ENCODE data around the gene DRG2. TPM values are rescaled to one million over a fixed set of nuclear protein-coding genes. Genes with fewer than 3 reads are reported as not detected.
A peak's percentile ranks its signal among the peaks of the same experiment; 100 is the strongest.

DRG2 gene
- total and polyA plus RNA-seq, 5 donors = 20.1 to 22.3 (median 21.7) TPM

DNA sequence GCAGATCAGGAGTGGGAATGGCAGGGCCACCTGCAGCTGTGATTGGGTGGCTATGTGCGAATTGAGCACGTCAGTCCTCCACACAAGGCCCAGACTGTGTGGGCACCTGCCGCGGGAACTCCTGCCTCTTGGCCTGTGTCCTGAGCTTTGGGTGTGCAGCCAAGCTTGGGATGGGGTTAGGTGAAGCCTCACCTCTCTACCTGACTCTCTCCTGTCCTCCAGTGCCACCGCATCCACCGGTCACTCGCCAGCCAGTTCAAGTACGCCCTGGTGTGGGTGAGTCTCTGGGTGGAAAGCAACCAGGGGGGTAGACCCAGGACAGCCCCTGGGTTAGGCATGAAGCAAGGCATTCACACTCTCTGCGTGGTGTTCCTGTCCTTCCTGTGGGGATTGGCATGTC, 18.5 kb downstream of the DRG2 start:
- no peaks in the 10 kb centered on the region for H3K27me3 ChIP-seq (ENCODE audit: control insufficient read depth, insufficient read depth)
- intact Hi-C loops (cut with DNase I) = no loop called here
- no peak for ATAC-seq
- H3K9me3 ChIP-seq (ENCODE audit: control insufficient read depth, low read length) = no peaks in the 10 kb centered on the region
- no peak for DNase-seq
- WGBS = 89% methylated on average over 9 of the region's 9 CpGs
- H3K4me1 ChIP-seq (ENCODE audit: control insufficient read depth, insufficient read depth, low read length) = no peaks in the 10 kb centered on the region
- no peak overlapping the region for H3K27ac ChIP-seq (ENCODE audit: low read length)
- no peak overlapping the region for H3K4me3 ChIP-seq (ENCODE audit: low read length)

GRCh38 chr17:18107061-18107790, 19.5 kb downstream of the DRG2 start:
- intact Hi-C loops (cut with DNase I) = no loop called here
- Histone ChIP-seq H3K27ac (ENCODE audit: low read length) (no peak overlapping the region), H3K4me1 (ENCODE audit: control insufficient read depth, insufficient read depth, low read length) (no peaks in the 10 kb centered on the region), H3K4me3 (ENCODE audit: low read length) (no peak overlapping the region), H3K27me3 (ENCODE audit: control insufficient read depth, insufficient read depth) (no peaks in the 10 kb centered on the region), H3K9me3 (ENCODE audit: control insufficient read depth, low read length) (no peaks in the 10 kb centered on the region)
- WGBS = 86% methylated on average over 14 of the region's 14 CpGs
- no peak for ATAC-seq
- no peak for DNase-seq

DNA sequence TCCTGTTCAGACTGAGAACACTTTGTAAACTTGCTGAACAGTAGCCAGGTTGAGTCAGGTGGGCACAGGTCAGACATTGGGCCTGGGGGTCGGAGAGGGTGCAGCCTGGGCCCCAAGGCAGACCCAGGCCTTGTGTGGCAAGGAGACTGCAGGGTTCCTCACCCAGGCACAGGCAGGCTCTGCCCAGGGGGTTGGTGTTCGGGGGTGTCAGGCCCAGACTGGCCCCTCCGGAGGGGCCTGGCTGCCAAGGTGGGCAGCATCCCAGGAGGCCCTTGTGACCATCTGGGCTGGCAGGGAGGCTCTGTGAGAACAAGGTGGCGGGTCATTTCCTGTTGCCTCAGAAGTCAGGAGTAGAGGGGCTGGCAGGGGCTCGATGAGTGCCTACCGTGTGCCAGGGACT, 20.2 kb downstream of the DRG2 start:
- intact Hi-C loops (cut with DNase I) = no loop called here
- no peaks in the 10 kb centered on the region for H3K9me3 ChIP-seq (ENCODE audit: control insufficient read depth, low read length)
- H3K4me3 ChIP-seq (ENCODE audit: low read length) = no peak overlapping the region
- no peaks in the 10 kb centered on the region for H3K4me1 ChIP-seq (ENCODE audit: control insufficient read depth, insufficient read depth, low read length)
- DNase-seq = no peak
- no peak for ATAC-seq
- WGBS = 72% methylated on average over 6 of the region's 6 CpGs
- no peaks in the 10 kb centered on the region for H3K27me3 ChIP-seq (ENCODE audit: control insufficient read depth, insufficient read depth)
- no peak overlapping the region for H3K27ac ChIP-seq (ENCODE audit: low read length)

- no peak within 1 kb of the TSS for H3K27ac ChIP-seq (ENCODE audit: low read length)
- H3K4me3 ChIP-seq (ENCODE audit: low read length) = no peak within 1 kb of the TSS
- no peaks in the 10 kb centered on the region for H3K4me1 ChIP-seq (ENCODE audit: control insufficient read depth, insufficient read depth, low read length)
- ATAC-seq (peak in 1 of 2 donors; percentile 2), DNase-seq (no peak)
- no peaks in the 10 kb centered on the region for H3K9me3 ChIP-seq (ENCODE audit: control insufficient read depth, low read length)
- WGBS = 74% methylated on average over 17 of the region's 17 CpGs
- H3K27me3 ChIP-seq (ENCODE audit: control insufficient read depth, insufficient read depth) = no peaks in the 10 kb centered on the region
- intact Hi-C loops (cut with DNase I) = no loop called here
Observed at GRCh38 chr17:18108401-18109312, 20.9 kb downstream of the DRG2 start, which contains the start of gene MYO15A. MYO15A (plus strand) TSS chr17:18108756; CDS start chr17:18118801, 10,045 bp downstream.

- DNase-seq = no peak
- Histone ChIP-seq H3K27ac (ENCODE audit: low read length) (no peak overlapping the region), H3K4me3 (ENCODE audit: low read length) (no peak overlapping the region), H3K4me1 (ENCODE audit: control insufficient read depth, insufficient read depth, low read length) (no peaks in the 10 kb centered on the region), H3K9me3 (ENCODE audit: control insufficient read depth, low read length) (no peaks in the 10 kb centered on the region), H3K27me3 (ENCODE audit: control insufficient read depth, insufficient read depth) (no peaks in the 10 kb centered on the region)
- intact Hi-C loops (cut with DNase I) = no loop called here
- WGBS = 73% methylated on average over 10 of the region's 10 CpGs
- no peak for ATAC-seq
Observed at GRCh38 chr17:18109935-18110485, 22.3 kb downstream of the DRG2 start.

DNA sequence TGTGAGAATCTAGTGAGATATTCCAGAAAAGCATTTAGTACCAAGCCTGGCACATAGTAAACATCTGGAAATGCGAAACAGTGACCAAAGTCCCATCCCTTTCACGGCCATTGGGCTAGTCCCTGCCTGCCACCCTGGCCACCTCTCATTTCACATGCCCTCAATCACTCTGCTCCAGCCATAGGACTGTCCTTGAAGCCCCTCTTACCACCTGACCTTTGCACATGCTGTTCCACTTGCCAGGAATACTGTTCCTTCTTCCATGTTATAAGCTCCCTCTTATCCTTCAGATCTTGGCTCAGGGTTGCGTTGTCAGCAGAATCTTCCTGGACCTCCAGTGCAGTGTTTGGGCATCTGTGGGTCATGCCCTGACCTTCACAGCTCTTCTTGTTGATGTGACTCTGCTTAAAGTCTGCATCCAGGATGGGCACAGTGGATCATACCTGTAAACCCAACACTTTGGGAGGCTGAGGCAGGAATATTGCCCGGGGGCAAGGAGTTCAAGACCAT, 22.9 kb downstream of the DRG2 start:
- DNase-seq = no peak
- no peaks in the 10 kb centered on the region for H3K4me1 ChIP-seq (ENCODE audit: control insufficient read depth, insufficient read depth, low read length)
- intact Hi-C loops (cut with DNase I) = no loop called here
- no peaks in the 10 kb centered on the region for H3K27me3 ChIP-seq (ENCODE audit: control insufficient read depth, insufficient read depth)
- H3K4me3 ChIP-seq (ENCODE audit: low read length) = no peak overlapping the region
- H3K9me3 ChIP-seq (ENCODE audit: control insufficient read depth, low read length) = no peaks in the 10 kb centered on the region
- no peak overlapping the region for H3K27ac ChIP-seq (ENCODE audit: low read length)
- no peak for ATAC-seq
- WGBS = 69% methylated on average over 4 of the region's 4 CpGs

- H3K27ac ChIP-seq (ENCODE audit: low read length) = no peak overlapping the region
- no peaks in the 10 kb centered on the region for H3K27me3 ChIP-seq (ENCODE audit: control insufficient read depth, insufficient read depth)
- no peak for ATAC-seq
- H3K4me3 ChIP-seq (ENCODE audit: low read length) = no peak overlapping the region
- intact Hi-C loops (cut with DNase I) = no loop called here
- no peaks in the 10 kb centered on the region for H3K9me3 ChIP-seq (ENCODE audit: control insufficient read depth, low read length)
- no peaks in the 10 kb centered on the region for H3K4me1 ChIP-seq (ENCODE audit: control insufficient read depth, insufficient read depth, low read length)
- WGBS = 73% methylated on average over 6 of the region's 6 CpGs
- no peak for DNase-seq
Observed at GRCh38 chr17:18111330-18111971, 23.7 kb downstream of the DRG2 start.

- no peak for ATAC-seq
- H3K27me3 ChIP-seq (ENCODE audit: control insufficient read depth, insufficient read depth) = no peaks in the 10 kb centered on the region
- no peak overlapping the region for H3K27ac ChIP-seq (ENCODE audit: low read length)
- DNase-seq = no peak
- no peak overlapping the region for H3K4me3 ChIP-seq (ENCODE audit: low read length)
- no peaks in the 10 kb centered on the region for H3K9me3 ChIP-seq (ENCODE audit: control insufficient read depth, low read length)
- 68% methylated on average over 7 of the region's 7 CpGs for WGBS
- intact Hi-C loops (cut with DNase I) = no loop called here
- no peaks in the 10 kb centered on the region for H3K4me1 ChIP-seq (ENCODE audit: control insufficient read depth, insufficient read depth, low read length)
Observed at GRCh38 chr17:18115517-18115916, 27.8 kb downstream of the DRG2 start.

DNA sequence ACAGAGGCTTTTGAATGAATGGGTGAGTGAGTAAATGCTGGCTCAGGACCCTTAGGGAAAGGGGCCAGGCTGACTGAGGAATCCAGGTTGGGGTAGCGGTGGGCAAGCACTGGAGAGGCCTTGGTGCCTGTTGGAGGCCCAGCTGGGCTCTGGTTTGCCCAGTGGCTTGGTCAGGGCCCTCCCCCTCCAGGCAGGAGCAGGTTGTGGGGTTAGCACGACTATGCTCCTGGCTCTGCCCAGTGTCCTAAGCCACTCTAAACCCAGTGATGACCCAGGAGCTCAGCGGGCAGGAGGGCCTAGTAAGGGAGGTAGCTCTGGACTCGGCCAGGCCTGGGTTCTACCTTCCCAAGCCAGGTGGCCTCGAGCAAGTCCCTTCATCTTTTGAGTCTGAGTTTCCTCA, 28.3 kb downstream of the DRG2 start:
- ATAC-seq (no peak), DNase-seq (no peak)
- no peak overlapping the region for H3K4me3 ChIP-seq (ENCODE audit: low read length)
- H3K4me1 ChIP-seq (ENCODE audit: control insufficient read depth, insufficient read depth, low read length) = no peaks in the 10 kb centered on the region
- H3K27me3 ChIP-seq (ENCODE audit: control insufficient read depth, insufficient read depth) = no peaks in the 10 kb centered on the region
- H3K9me3 ChIP-seq (ENCODE audit: control insufficient read depth, low read length) = no peaks in the 10 kb centered on the region
- intact Hi-C loops (cut with DNase I) = no loop called here
- WGBS = 82% methylated on average over 5 of the region's 5 CpGs
- H3K27ac ChIP-seq (ENCODE audit: low read length) = no peak overlapping the region

- intact Hi-C loops (cut with DNase I) = no loop called here
- Histone ChIP-seq H3K27me3 (ENCODE audit: control insufficient read depth, insufficient read depth) (no peaks in the 10 kb centered on the region), H3K27ac (ENCODE audit: low read length) (no peak overlapping the region), H3K9me3 (ENCODE audit: control insufficient read depth, low read length) (no peaks in the 10 kb centered on the region), H3K4me3 (ENCODE audit: low read length) (no peak overlapping the region), H3K4me1 (ENCODE audit: control insufficient read depth, insufficient read depth, low read length) (no peaks in the 10 kb centered on the region)
- DNase-seq = no peak
- ATAC-seq = no peak
- WGBS = 94% methylated on average over 1 of the region's 1 CpG
Observed at GRCh38 chr17:18117533-18117932, 29.8 kb downstream of the DRG2 start.

All from right cardiac atrium (tissue), 5 donors.